GM23338 (cell line): Measurements from ENCODE around the gene GMPR. TPM values are rescaled to one million over a fixed set of nuclear protein-coding genes. Genes with fewer than 3 reads are reported as not detected.

Experiments used
- ATAC-seq: fragments of 200-7000 bp; cut with Tn5 transposase; 3 replicates; pipeline ENCODE4 v1.9.1; 2020
- DNase-seq: peaks from one replicate; pipeline ENCODE4 v3.0.0-alpha.2; 2015; ENCODE audit warnings: low spot score
- H2AFZ ChIP-seq: fragments of 200-600 bp; sonication (generic); 2 replicates; pipeline ENCODE4 v1.8.0; 2016; ENCODE audit warnings: antibody characterized with exemption, mild to moderate bottlenecking, moderate library complexity
- H3F3A ChIP-seq: fragments of 200-600 bp; sonication (generic); replicated peaks from 2 replicates; pipeline ENCODE4 v1.8.0; 2017; ENCODE audit warnings: antibody characterized with exemption, mixed run types, low read depth
- H3K27ac ChIP-seq: fragments of 200-600 bp; sonication (generic); 2 replicates; pipeline ENCODE4 v1.6.1; 2016; ENCODE audit warnings: low read depth
- H3K27me3 ChIP-seq: fragments of 200-600 bp; sonication (generic); 2 replicates; pipeline ENCODE4 v1.8.0; 2016; ENCODE audit warnings: mild to moderate bottlenecking, mixed run types, moderate library complexity; ENCODE audit not compliant: insufficient read depth
- H3K36me3 ChIP-seq: fragments of 200-600 bp; sonication (generic); 2 replicates; pipeline ENCODE4 v1.8.0; 2016; ENCODE audit warnings: mild to moderate bottlenecking; ENCODE audit not compliant: insufficient read depth
- H3K4me1 ChIP-seq: fragments of 200-600 bp; sonication (generic); 2 replicates; pipeline ENCODE4 v1.8.0; 2016; ENCODE audit warnings: mild to moderate bottlenecking, moderate library complexity; ENCODE audit not compliant: insufficient read depth
- H3K4me2 ChIP-seq: fragments of 200-600 bp; sonication (generic); 2 replicates; pipeline ENCODE4 v1.7.1; 2017; ENCODE audit warnings: mixed run types
- H3K4me3 ChIP-seq: fragments of 200-600 bp; sonication (generic); 2 replicates; pipeline ENCODE4 v1.6.1; 2016; ENCODE audit warnings: mixed run types
- H3K79me2 ChIP-seq: fragments of 200-600 bp; sonication (generic); replicated peaks from 2 replicates; pipeline ENCODE4 v1.8.0; 2017; ENCODE audit warnings: mild to moderate bottlenecking; ENCODE audit not compliant: insufficient read depth
- H3K9me2 ChIP-seq: fragments of 200-600 bp; sonication (generic); 2 replicates; pipeline ENCODE4 v1.8.0; 2017; ENCODE audit not compliant: insufficient read depth
- H4K20me1 ChIP-seq: fragments of 200-600 bp; sonication (generic); replicated peaks from 2 replicates; pipeline ENCODE4 v1.8.0; 2017; ENCODE audit warnings: mild to moderate bottlenecking; ENCODE audit not compliant: insufficient read depth
- H3K27ac Mint-ChIP-seq: 2 replicates; pipeline ENCODE4 v1.8.0; 2020; ENCODE audit warnings: inconsistent platforms, mild to moderate bottlenecking, moderate library complexity, mixed read lengths
- H3K27me3 Mint-ChIP-seq: 3 replicates; pipeline ENCODE4 v1.8.0; 2022; ENCODE audit warnings: low read depth, mild to moderate bottlenecking, moderate library complexity, mixed read lengths, inconsistent platforms; ENCODE audit not compliant: insufficient read depth, poor library complexity
- H3K36me3 Mint-ChIP-seq: 3 replicates; pipeline ENCODE4 v1.8.0; 2021; ENCODE audit warnings: low read depth, mild to moderate bottlenecking, inconsistent platforms, moderate library complexity, mixed read lengths
- H3K4me1 Mint-ChIP-seq: 3 replicates; pipeline ENCODE4 v1.8.0; 2020; ENCODE audit warnings: mild to moderate bottlenecking, inconsistent platforms, mixed read lengths
- H3K4me3 Mint-ChIP-seq: 3 replicates; pipeline ENCODE4 v1.8.0; 2021; ENCODE audit warnings: moderate library complexity, mild to moderate bottlenecking, inconsistent platforms, mixed read lengths
- H3K9me3 Mint-ChIP-seq: 3 replicates; pipeline ENCODE4 v1.8.0; 2020; ENCODE audit warnings: moderate library complexity, mild to moderate bottlenecking, inconsistent platforms, mixed read lengths
- CREB1 ChIP-seq: fragments of 250-450 bp; sonication (Bioruptor Pico); IDR thresholded peaks from 2 replicates; pipeline ENCODE4 v1.5.0; 2020; ENCODE audit warnings: low read depth, mild to moderate bottlenecking, moderate library complexity
- ETS1 ChIP-seq: IDR thresholded peaks from 2 replicates; pipeline ENCODE4 v1.6.1; 2016; ENCODE audit warnings: antibody characterized with exemption
- EZH2 ChIP-seq: fragments of 200-600 bp; sonication (generic); IDR thresholded peaks from one replicate; pipeline ENCODE4 v1.8.0; 2017; ENCODE audit warnings: antibody characterized with exemption, mild to moderate bottlenecking, low read depth; ENCODE audit not compliant: unreplicated experiment
- EZH2phosphoT487 ChIP-seq: fragments of 200-600 bp; sonication (generic); IDR thresholded peaks from one replicate; pipeline ENCODE4 v1.8.1; 2018; ENCODE audit warnings: antibody characterized with exemption; ENCODE audit not compliant: unreplicated experiment
- JUNB ChIP-seq: IDR thresholded peaks from one replicate; pipeline ENCODE4 v1.6.1; 2016; ENCODE audit warnings: antibody characterized with exemption; ENCODE audit not compliant: unreplicated experiment
- NANOG ChIP-seq: IDR thresholded peaks from 2 replicates; pipeline ENCODE4 v1.6.1; 2016; ENCODE audit warnings: antibody characterized with exemption, borderline replicate concordance
- POLR2AphosphoS5 ChIP-seq: IDR thresholded peaks from 2 replicates; pipeline ENCODE4 v1.6.1; 2016; ENCODE audit warnings: antibody characterized with exemption, low read depth
- REST ChIP-seq: IDR thresholded peaks from one replicate; pipeline ENCODE4 v1.6.1; 2018; ENCODE audit warnings: antibody characterized with exemption; ENCODE audit not compliant: unreplicated experiment
- STAT1 ChIP-seq: IDR thresholded peaks from one replicate; pipeline ENCODE4 v1.6.1; 2016; ENCODE audit warnings: antibody characterized with exemption; ENCODE audit not compliant: unreplicated experiment
- ZNF114 ChIP-seq: fragments of 250-450 bp; sonication (Bioruptor Pico); IDR thresholded peaks from 2 replicates; pipeline ENCODE4 v1.5.0; 2020; ENCODE audit warnings: mild to moderate bottlenecking, moderate library complexity
- ZNF331 ChIP-seq: fragments of 250-450 bp; sonication (Bioruptor Pico); IDR thresholded peaks from 2 replicates; pipeline ENCODE4 v1.5.0; 2020; ENCODE audit warnings: low read depth, mild to moderate bottlenecking, moderate library complexity
- polyA plus RNA-seq: library from polyadenylated mRNA; unstranded; fragments of >200 nt; fragmentation: Nextera tagmentation; extraction: Ambion mirVana; gene quantifications from 2 replicates; pipeline ENCODE4 v1.2.1, GENCODE V29; 2016
- total RNA-seq: library from RNA; depleted of rRNA; stranded (reverse); fragments of >200 nt; shearing (Covaris generic); gene quantifications from 2 replicates; pipeline ENCODE4 v1.2.3, GENCODE V29; 2014
- TF ChIP-seq, protein P1 (sequence below), 2 experiments: fragments of 200-600 bp in 1 of 2; sonication (generic) in 1 of 2; conservative IDR thresholded peaks; 2 replicates each; pipeline versions ENCODE4 v1.5.1 to v1.6.1; 2016 to 2017; ENCODE audit warnings: antibody characterized with exemption in 2 of 2, low read depth in 2 of 2, mild to moderate bottlenecking in 2 of 2, moderate library complexity in 1 of 2

Gene GMPR
- total and polyA plus RNA-seq, 2 experiments from 2014 or later = 0.23 to 0.35 TPM

DNA sequence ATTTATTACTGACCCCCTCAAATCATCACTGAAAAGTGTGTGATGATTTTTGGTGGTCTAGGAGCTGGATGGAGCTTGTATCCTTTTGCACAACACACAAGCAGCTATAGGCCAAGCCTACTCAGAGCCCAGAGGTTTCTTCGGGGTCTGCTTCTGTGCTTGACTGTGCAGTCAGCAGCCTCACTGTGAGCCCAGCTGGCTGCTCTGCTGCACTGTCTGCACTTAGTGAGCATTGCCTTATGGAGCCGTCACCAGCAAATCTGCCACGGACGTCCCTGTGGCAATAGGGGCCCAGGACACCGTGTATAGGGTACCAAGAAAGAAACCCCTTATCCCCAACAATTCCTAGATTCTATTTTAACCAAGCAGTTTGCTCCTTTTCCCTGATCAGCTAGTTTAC lies 38.6 kb upstream of the GMPR start (continued):
- TF ChIP-seq REST (no peak), STAT1 (no peak), ZNF114 (CRISPR knock-in tag) (no peak), CREB1 (CRISPR knock-in tag) (no peak), ETS1 (no peak), POLR2AphosphoS5 (no peak), NANOG (no peak)

DNA sequence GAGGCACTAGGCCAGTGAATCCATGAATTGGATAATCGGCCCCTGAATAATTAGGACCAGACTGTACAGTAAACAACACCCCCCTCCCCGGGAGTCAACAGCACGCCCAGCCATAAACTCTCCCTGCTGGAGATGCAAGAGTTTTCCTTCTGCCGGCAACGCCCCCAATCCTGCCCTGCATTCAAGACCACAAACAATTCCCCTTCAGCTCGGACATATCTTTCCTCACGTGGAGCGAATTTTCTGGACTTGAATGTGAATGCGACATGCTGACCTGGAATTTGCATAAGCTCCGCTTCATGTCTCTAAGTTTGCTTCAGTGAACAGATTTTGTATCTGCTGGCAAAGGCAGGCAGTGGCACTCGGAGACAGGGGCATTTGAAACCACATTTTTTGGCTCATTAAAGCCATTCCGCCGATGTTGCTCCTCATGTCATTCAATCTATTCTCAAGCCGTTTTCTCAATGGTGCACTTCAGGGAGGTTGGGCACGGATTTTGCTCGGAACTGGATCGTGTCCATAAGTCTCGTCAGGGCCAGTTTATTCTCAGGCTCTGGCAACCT lies 38.0 kb upstream of the GMPR start:
- no peaks in the 10 kb centered on the region for H3K27me3 Mint-ChIP-seq
- TF ChIP-seq ZNF331 = no peak
- no peak for TF ChIP-seq ETS1
- no peak for TF ChIP-seq REST
- no peak for TF ChIP-seq EZH2
- TF ChIP-seq EZH2phosphoT487 = no peak
- TF ChIP-seq JUNB = no peak
- no peak for TF ChIP-seq POLR2AphosphoS5
- TF ChIP-seq STAT1 = no peak
- TF ChIP-seq CREB1 (CRISPR knock-in tag) = no peak
- TF ChIP-seq, protein P1, sequence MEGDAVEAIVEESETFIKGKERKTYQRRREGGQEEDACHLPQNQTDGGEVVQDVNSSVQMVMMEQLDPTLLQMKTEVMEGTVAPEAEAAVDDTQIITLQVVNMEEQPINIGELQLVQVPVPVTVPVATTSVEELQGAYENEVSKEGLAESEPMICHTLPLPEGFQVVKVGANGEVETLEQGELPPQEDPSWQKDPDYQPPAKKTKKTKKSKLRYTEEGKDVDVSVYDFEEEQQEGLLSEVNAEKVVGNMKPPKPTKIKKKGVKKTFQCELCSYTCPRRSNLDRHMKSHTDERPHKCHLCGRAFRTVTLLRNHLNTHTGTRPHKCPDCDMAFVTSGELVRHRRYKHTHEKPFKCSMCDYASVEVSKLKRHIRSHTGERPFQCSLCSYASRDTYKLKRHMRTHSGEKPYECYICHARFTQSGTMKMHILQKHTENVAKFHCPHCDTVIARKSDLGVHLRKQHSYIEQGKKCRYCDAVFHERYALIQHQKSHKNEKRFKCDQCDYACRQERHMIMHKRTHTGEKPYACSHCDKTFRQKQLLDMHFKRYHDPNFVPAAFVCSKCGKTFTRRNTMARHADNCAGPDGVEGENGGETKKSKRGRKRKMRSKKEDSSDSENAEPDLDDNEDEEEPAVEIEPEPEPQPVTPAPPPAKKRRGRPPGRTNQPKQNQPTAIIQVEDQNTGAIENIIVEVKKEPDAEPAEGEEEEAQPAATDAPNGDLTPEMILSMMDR (conservative IDR thresholded peaks at IDR 0.05; ENCODE audit: low read depth in 2 of 2) = no peak
- TF ChIP-seq ZNF114 (CRISPR knock-in tag) = no peak

More for the DNA sequence above, 38.0 kb upstream of the GMPR start:
- H3K4me1 ChIP-seq = no peaks in the 10 kb centered on the region
- DNase-seq = no peak
- no peaks in the 10 kb centered on the region for H3F3A ChIP-seq
- H3K36me3 ChIP-seq = no peaks in the 10 kb centered on the region
- no peaks in the 10 kb centered on the region for H3K27me3 ChIP-seq
- Mint-ChIP-seq H3K4me3 (no peak overlapping the region), H3K4me1 (peaks cover 7% of the 10 kb centered on the region; the same call in 2 of the 3 replicates), H3K9me3 (no peaks in the 10 kb centered on the region; the same call in 2 of the 3 replicates), H3K36me3 (no peaks in the 10 kb centered on the region), H3K27ac (no peak overlapping the region)
- no peak overlapping the region for H3K27ac ChIP-seq
- no peaks in the 10 kb centered on the region for H3K79me2 ChIP-seq
- no peak overlapping the region for H3K4me3 ChIP-seq
- H3K9me2 ChIP-seq = no peaks in the 10 kb centered on the region
- no peak overlapping the region for H3K4me2 ChIP-seq
- H2AFZ ChIP-seq = peak overlapping the region; percentile 90; the same call in 1 of the 2 replicates
- no peaks in the 10 kb centered on the region for H4K20me1 ChIP-seq
- ATAC-seq = no peak
